ENCODE measurements around the gene KRIT1. TPM values are rescaled to one million over a fixed set of nuclear protein-coding genes. Genes with fewer than 3 reads are reported as not detected.

The KRIT1 gene
- 21.8 to 28.2 TPM (median 27.6 TPM) in 5 replicates for total RNA-seq (2022; extraction: Qiagen RNA extraction; ENCODE audit: low read depth)

DNA sequence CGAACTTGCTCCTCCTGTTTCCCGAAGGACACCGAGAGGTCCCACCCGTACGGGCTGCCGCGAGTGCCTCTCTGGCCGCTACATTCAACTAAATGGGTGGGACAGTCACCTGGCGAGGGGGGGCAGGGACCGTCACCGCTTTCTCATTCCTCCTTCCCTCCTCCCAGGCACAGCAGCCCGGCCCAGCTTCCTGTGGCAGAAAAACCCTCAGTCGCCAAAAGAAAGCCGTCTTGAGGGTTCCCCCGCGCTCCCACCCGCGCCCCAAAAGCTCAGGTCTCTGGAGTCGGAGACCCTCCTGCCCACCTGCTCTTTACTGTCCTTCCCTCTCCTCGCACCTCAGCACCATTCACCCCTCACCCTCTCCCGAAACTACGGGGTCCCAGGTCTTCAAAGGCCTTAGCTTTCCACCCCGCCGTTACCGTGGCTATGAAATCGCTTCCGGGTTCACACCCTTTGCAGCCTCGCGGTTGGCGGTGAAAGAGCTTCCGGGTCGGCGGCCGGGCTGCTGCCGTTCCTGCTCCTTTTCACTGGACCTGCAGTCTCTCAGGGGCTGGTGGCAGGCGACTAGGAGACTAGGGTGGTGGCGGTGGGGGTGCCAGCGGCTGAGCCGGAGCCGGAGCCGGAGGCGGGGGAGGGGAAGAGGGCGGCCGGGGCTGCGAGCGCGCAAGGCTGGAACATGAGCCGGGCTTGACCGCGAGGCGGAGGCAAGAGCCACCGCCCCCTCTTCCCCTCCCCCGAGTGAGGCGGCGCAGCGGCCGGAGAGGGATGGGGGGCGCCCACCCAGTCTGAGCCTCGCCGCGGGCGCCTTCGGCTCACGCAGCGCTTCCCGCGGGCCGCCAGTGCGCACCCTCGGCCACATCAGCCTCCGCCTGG lies at the start of gene KRIT1, which contains the start of gene ANKIB1:
KRIT1 (minus strand) TSS at position 428 of the 873 bp plus-strand sequence. CDS start 3,779 bp downstream, outside the sequence.
ANKIB1 (plus strand) TSS at position 488 of the 873 bp plus-strand sequence. CDS start 49,005 bp downstream, outside the sequence.

DNA sequence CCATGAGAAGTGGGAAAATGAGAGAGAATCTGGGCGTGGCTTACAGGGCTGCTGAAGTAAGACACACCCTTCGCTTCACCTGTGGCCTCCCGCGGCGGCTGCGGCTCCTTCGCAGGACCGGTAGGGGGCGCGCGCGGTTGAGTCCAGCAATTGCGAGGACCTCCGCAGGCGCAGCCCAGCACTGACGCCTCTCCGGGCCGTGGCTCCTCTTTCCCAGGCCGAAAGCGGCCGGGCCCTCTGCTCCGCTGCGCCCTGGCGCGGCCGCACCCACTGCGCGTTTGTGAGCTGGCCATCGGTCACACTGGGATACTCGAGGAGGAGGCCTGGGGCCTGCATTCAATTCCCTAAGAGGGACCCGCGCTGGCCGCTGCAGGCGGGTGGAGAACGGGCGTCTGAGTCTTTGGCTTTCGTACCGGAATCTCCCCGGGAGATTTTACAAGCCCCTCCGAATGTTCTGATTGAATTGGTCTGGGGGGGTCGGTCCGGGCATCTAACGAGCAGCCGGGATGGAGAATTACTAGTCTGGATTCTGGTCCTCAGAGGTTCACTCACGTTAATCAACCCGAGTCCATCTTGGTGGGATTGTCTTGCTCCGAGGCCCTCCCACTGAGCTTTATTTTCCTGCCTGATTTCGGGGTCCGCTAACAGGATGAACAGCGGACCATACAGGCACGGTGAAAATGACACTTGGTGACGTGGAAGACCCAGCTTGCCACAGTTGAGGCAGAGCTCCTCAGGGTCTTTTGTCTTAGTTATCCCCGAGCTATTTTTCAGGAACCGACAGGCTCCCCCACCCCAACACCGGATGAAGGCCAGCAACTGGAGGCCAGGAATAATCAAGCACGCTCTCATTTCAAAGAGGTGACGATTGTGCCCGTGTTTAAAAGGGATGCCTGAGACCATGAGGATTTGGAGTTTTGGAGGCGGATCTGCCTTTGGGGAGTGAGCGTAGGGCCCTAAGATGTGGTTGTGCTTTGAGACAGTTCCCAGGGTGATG lies 66.5 kb downstream of the KRIT1 start, which contains the start of gene LRRD1:
LRRD1 (minus strand) TSS at position 215 of the 997 bp plus-strand sequence. CDS start 13,940 bp downstream, outside the sequence.

Other genes starting within 250 kb of the KRIT1 start
- gene CYP51A1, start 111.4 kb downstream of the KRIT1 start, total RNA-seq (2022; extraction: Qiagen RNA extraction; ENCODE audit: low read depth): 29.6 to 54.9 TPM (median 43.2 TPM) in 5 replicates
- gene LRRD1, start 66.8 kb downstream of the KRIT1 start, total RNA-seq (2022; extraction: Qiagen RNA extraction; ENCODE audit: low read depth): not detected in 5 replicates
- gene ANKIB1, start 60 bp upstream of the KRIT1 start, total RNA-seq (2022; extraction: Qiagen RNA extraction; ENCODE audit: low read depth): 15.9 to 20.9 TPM (median 20.0 TPM) in 5 replicates
- gene GATAD1, start 201.6 kb upstream of the KRIT1 start, total RNA-seq (2022; extraction: Qiagen RNA extraction; ENCODE audit: low read depth): 14.5 to 20.3 TPM (median 19.1 TPM) in 5 replicates
- not detected in 5 replicates for gene ERVW-1, start 232.0 kb upstream of the KRIT1 start, total RNA-seq (2022; extraction: Qiagen RNA extraction; ENCODE audit: low read depth)

All from A549 treated with RU486 at 1 μM for 4 hours (cell line).